ENCODE measurements around the gene DYRK1A.

DYRK1A gene

GRCh38 chr21:37566790-37567615, 200.4 kb downstream of the DYRK1A start:
- no peaks in the 10 kb centered on the region for H3K27me3 ChIP-seq (ENCODE audit: control insufficient read depth, insufficient read depth, low read length)
- H2AFZ ChIP-seq: no peak overlapping the region
- no peaks in the 10 kb centered on the region for H3K9me3 ChIP-seq (ENCODE audit: control insufficient read depth, low read length)
- no peak overlapping the region for H3K4me2 ChIP-seq (ENCODE audit: low read length)
- H3K4me3 ChIP-seq (ENCODE audit: low read depth, low read length): no peak overlapping the region
- H3K36me3 ChIP-seq (ENCODE audit: control insufficient read depth, insufficient read depth, low read length): no peaks in the 10 kb centered on the region
- H3K9ac ChIP-seq: no peak overlapping the region
- H3K27ac ChIP-seq: no peak overlapping the region
- H3K4me1 ChIP-seq: no peaks in the 10 kb centered on the region
- TF ChIP-seq CTCF (IDR thresholded peaks at IDR 0.05): no peak
- H3K79me2 ChIP-seq: no peaks in the 10 kb centered on the region

GRCh38 chr21:37568415-37568814, 201.8 kb downstream of the DYRK1A start:
- Histone ChIP-seq H3K4me3 (ENCODE audit: low read depth, low read length) (no peak overlapping the region), H3K4me2 (ENCODE audit: low read length) (no peak overlapping the region), H2AFZ (no peak overlapping the region), H3K9ac (no peak overlapping the region), H3K9me3 (ENCODE audit: control insufficient read depth, low read length) (no peaks in the 10 kb centered on the region), H3K36me3 (ENCODE audit: control insufficient read depth, insufficient read depth, low read length) (no peaks in the 10 kb centered on the region), H3K27me3 (ENCODE audit: control insufficient read depth, insufficient read depth, low read length) (no peaks in the 10 kb centered on the region), H3K27ac (no peak overlapping the region), H3K4me1 (no peaks in the 10 kb centered on the region), H3K79me2 (no peaks in the 10 kb centered on the region)
- TF ChIP-seq CTCF (IDR thresholded peaks at IDR 0.05): no peak

- no peaks in the 10 kb centered on the region for H3K9me3 ChIP-seq (ENCODE audit: control insufficient read depth, low read length)
- H3K36me3 ChIP-seq (ENCODE audit: control insufficient read depth, insufficient read depth, low read length): no peaks in the 10 kb centered on the region
- H3K4me2 ChIP-seq (ENCODE audit: low read length): no peak overlapping the region
- H3K79me2 ChIP-seq: no peaks in the 10 kb centered on the region
- H2AFZ ChIP-seq: no peak overlapping the region
- no peak overlapping the region for H3K9ac ChIP-seq
- no peak overlapping the region for H3K4me3 ChIP-seq (ENCODE audit: low read depth, low read length)
- TF ChIP-seq CTCF (IDR thresholded peaks at IDR 0.05): no peak
- no peak overlapping the region for H3K27ac ChIP-seq
- no peaks in the 10 kb centered on the region for H3K4me1 ChIP-seq
- no peaks in the 10 kb centered on the region for H3K27me3 ChIP-seq (ENCODE audit: control insufficient read depth, insufficient read depth, low read length)
These were observed 202.3 kb downstream of the DYRK1A start for GRCh38 chr21:37568916-37569315.

GRCh38 chr21:37571442-37571841, 204.9 kb downstream of the DYRK1A start:
- Histone ChIP-seq H3K27ac (no peak overlapping the region), H2AFZ (no peak overlapping the region), H3K36me3 (ENCODE audit: control insufficient read depth, insufficient read depth, low read length) (no peaks in the 10 kb centered on the region), H3K27me3 (ENCODE audit: control insufficient read depth, insufficient read depth, low read length) (no peaks in the 10 kb centered on the region), H3K4me1 (no peaks in the 10 kb centered on the region), H3K79me2 (no peaks in the 10 kb centered on the region), H3K4me2 (ENCODE audit: low read length) (no peak overlapping the region), H3K9me3 (ENCODE audit: control insufficient read depth, low read length) (no peaks in the 10 kb centered on the region), H3K4me3 (ENCODE audit: low read depth, low read length) (no peak overlapping the region), H3K9ac (no peak overlapping the region)
- no peak for TF ChIP-seq CTCF (IDR thresholded peaks at IDR 0.05)

GRCh38 chr21:37574316-37574715, 207.7 kb downstream of the DYRK1A start:
- no peaks in the 10 kb centered on the region for H3K36me3 ChIP-seq (ENCODE audit: control insufficient read depth, insufficient read depth, low read length)

More at GRCh38 chr21:37574316-37574715, 207.7 kb downstream of the DYRK1A start:
- Histone ChIP-seq H3K27me3 (ENCODE audit: control insufficient read depth, insufficient read depth, low read length) (no peaks in the 10 kb centered on the region), H3K27ac (no peak overlapping the region), H3K9ac (no peak overlapping the region), H2AFZ (no peak overlapping the region), H3K79me2 (no peaks in the 10 kb centered on the region), H3K4me2 (ENCODE audit: low read length) (no peak overlapping the region), H3K4me3 (ENCODE audit: low read depth, low read length) (no peak overlapping the region), H3K9me3 (ENCODE audit: control insufficient read depth, low read length) (no peaks in the 10 kb centered on the region), H3K4me1 (no peaks in the 10 kb centered on the region)
- TF ChIP-seq CTCF (IDR thresholded peaks at IDR 0.05): no peak

Measured in parathyroid adenoma (tissue), 2 donors.